Measurements from ENCODE around the gene MYOM3. TPM values are rescaled to one million over a fixed set of nuclear protein-coding genes. Genes with fewer than 3 reads are reported as not detected.

MYOM3 gene
- total and polyA plus RNA-seq, 2 of the 13 experiments (the other 11 are each of a cell fraction or from before 2014, with no cell fraction given), result 5.8 to 15.3 TPM

- TF ChIP-seq ZMYM2 (CRISPR knock-in tag; IDR thresholded peaks at IDR 0.05) (no peak), CREB1 (IDR thresholded peaks at IDR 0.05) (no peak), CREB1 (CRISPR knock-in tag; IDR thresholded peaks at IDR 0.05) (peak; percentile 57; the same call in 1 of the 2 replicates), KDM5B (CRISPR knock-in tag; IDR thresholded peaks at IDR 0.05; ENCODE audit: borderline replicate concordance) (no peak), ZNF609 (CRISPR knock-in tag; IDR thresholded peaks at IDR 0.05; ENCODE audit: borderline replicate concordance) (no peak), MED1 (CRISPR knock-in tag; IDR thresholded peaks at IDR 0.05) (no peak), ZNF710 (CRISPR knock-in tag; IDR thresholded peaks at IDR 0.05; ENCODE audit: borderline replicate concordance) (0 out of 2 replicates have a peak, but pooled peaks have one; percentile 4), GLMP (CRISPR knock-in tag; IDR thresholded peaks at IDR 0.05; ENCODE audit: borderline replicate concordance) (no peak), ZNF75D (CRISPR knock-in tag; IDR thresholded peaks at IDR 0.05; ENCODE audit: borderline replicate concordance) (no peak), KDM1A (CRISPR knock-in tag; IDR thresholded peaks at IDR 0.05) (no peak), E2F5 (CRISPR knock-in tag; conservative IDR thresholded peaks at IDR 0.05) (no peak), ZNF574 (CRISPR knock-in tag; IDR thresholded peaks at IDR 0.05) (no peak), U2AF2 (IDR thresholded peaks at IDR 0.05; ENCODE audit: low read depth, low read length) (no peak), SNAI1 (CRISPR knock-in tag; IDR thresholded peaks at IDR 0.05; ENCODE audit: borderline replicate concordance) (0 out of 2 replicates have a peak, but pooled peaks have one; percentile 81)
Measured at GRCh38 chr1:24119489-24119858, 7.5 kb upstream of the MYOM3 start (continued).

Measured in HepG2 (cell line).